K562 (cell line): ENCODE results near the gene PDIA2.

ENCODE experiments used
- CREM ChIP-seq: IDR thresholded peaks from 2 replicates; pipeline ENCODE4 v1.6.1; 2014; ENCODE audit warnings: antibody characterized with exemption, low read depth
- JUNB ChIP-seq: fragments of 450-650 bp; formaldehyde crosslinking; conservative IDR thresholded peaks from 2 replicates; pipeline ENCODE4 v1.4.0; 2020; ENCODE audit warnings: mild to moderate bottlenecking
- MAX ChIP-seq: sonication (generic); formaldehyde crosslinking; IDR thresholded peaks from 2 replicates; pipeline ENCODE4 v1.9.0; 2022; ENCODE audit warnings: mild to moderate bottlenecking, missing genetic modification reagents
- MEIS2 ChIP-seq: fragments of 450-650 bp; IDR thresholded peaks from 2 replicates; pipeline ENCODE4 v1.6.1; 2014; ENCODE audit warnings: mild to moderate bottlenecking; ENCODE audit not compliant: partially characterized antibody
- SMAD4 ChIP-seq: fragments of 250-450 bp; sonication (Bioruptor Pico); conservative IDR thresholded peaks from 2 replicates; pipeline ENCODE4 v1.8.0; 2021; ENCODE audit warnings: inconsistent platforms, mild to moderate bottlenecking, moderate library complexity
- TEAD2 ChIP-seq: fragments of 450-650 bp; IDR thresholded peaks from 2 replicates; pipeline ENCODE4 v1.6.1; 2016; ENCODE audit warnings: missing genetic modification characterization, control low read depth, missing compliant biosample characterization
- ZFP30 ChIP-seq: fragments of 250-450 bp; sonication (Bioruptor Pico); IDR thresholded peaks from 2 replicates; pipeline ENCODE4 v1.8.0; 2022; ENCODE audit warnings: moderate library complexity, mild to moderate bottlenecking, inconsistent platforms, borderline replicate concordance
- TF ChIP-seq, protein P1 (sequence below): fragments of 450-650 bp; formaldehyde crosslinking; IDR thresholded peaks from 2 replicates; pipeline ENCODE4 v1.4.0; 2022; ENCODE audit warnings: missing genetic modification characterization

GRCh38 chr16:280991-281659 lies 1.8 kb upstream of the PDIA2 start:
- TF ChIP-seq MEIS2 (no peak), TEAD2 (tag) (no peak), SMAD4 (CRISPR knock-in tag) (no peak), CREM (no peak), MAX (CRISPR knock-in tag) (no peak), JUNB (CRISPR knock-in tag) (no peak), ZFP30 (CRISPR knock-in tag) (no peak)
- TF ChIP-seq, protein P1, sequence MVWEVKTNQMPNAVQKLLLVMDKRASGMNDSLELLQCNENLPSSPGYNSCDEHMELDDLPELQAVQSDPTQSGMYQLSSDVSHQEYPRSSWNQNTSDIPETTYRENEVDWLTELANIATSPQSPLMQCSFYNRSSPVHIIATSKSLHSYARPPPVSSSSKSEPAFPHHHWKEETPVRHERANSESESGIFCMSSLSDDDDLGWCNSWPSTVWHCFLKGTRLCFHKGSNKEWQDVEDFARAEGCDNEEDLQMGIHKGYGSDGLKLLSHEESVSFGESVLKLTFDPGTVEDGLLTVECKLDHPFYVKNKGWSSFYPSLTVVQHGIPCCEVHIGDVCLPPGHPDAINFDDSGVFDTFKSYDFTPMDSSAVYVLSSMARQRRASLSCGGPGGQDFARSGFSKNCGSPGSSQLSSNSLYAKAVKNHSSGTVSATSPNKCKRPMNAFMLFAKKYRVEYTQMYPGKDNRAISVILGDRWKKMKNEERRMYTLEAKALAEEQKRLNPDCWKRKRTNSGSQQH (CRISPR knock-in tag): no peak
